OCI-LY1 (cell line): ENCODE results near the gene NMT1.

Experiments
- EZH2 ChIP-seq: fragments of 200-600 bp; sonication (generic), shearing (Covaris generic); IDR thresholded peaks from 2 replicates; pipeline ENCODE4 v1.8.0; 2017; ENCODE audit warnings: borderline replicate concordance, mixed run types, mild to moderate bottlenecking, antibody characterized with exemption, low read length, moderate library complexity, mixed read lengths
- TF ChIP-seq, protein P1 (sequence below): fragments of 200-600 bp; sonication (generic), shearing (Covaris generic); IDR thresholded peaks from 2 replicates; pipeline ENCODE4 v1.5.1; 2017; ENCODE audit warnings: mild to moderate bottlenecking, antibody characterized with exemption, low read length, moderate library complexity, mixed read lengths

DNA sequence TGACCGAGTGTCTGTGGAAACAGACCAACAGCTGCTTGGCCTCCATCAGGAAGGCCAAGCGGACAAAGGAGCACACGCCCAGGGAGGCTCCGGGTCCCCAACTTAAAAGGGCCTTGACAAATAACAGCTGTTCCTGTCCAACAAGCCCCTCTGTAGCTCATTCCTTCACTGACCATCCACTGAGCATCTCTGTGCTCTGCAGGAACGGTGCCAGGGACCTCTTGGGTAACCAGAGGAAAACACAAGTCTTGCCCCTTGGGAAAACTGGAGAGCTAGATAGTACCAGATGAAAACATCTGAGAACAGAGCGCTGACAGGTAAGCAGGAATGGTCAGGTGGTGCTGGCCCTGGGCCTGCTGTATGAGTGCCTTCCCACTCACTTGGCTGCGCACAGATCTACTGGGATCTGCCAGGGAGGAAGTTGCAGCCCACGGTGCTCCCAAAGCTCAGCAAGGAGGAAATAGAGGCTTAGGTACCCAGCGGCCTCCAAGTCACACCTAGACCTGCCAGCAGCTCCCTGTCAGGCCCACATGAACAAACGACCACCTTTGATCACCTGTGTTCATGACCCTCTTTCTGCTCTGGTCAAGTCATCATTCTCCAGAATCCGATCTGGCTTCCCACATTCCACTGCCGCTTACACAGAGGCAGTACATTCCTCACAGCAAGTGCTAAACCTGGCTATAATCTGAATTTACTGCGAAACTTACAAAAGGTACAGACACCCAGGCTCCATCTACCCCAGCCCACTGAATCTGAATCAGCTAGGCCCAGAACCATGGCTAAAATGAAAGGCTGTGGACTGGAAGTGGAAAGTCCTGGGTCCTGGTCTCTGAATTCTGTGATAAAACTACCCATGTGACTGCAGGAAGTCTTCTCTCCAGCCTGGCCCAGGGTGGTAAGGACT is 22.1 kb upstream of the NMT1 start:
- TF ChIP-seq, protein P1, sequence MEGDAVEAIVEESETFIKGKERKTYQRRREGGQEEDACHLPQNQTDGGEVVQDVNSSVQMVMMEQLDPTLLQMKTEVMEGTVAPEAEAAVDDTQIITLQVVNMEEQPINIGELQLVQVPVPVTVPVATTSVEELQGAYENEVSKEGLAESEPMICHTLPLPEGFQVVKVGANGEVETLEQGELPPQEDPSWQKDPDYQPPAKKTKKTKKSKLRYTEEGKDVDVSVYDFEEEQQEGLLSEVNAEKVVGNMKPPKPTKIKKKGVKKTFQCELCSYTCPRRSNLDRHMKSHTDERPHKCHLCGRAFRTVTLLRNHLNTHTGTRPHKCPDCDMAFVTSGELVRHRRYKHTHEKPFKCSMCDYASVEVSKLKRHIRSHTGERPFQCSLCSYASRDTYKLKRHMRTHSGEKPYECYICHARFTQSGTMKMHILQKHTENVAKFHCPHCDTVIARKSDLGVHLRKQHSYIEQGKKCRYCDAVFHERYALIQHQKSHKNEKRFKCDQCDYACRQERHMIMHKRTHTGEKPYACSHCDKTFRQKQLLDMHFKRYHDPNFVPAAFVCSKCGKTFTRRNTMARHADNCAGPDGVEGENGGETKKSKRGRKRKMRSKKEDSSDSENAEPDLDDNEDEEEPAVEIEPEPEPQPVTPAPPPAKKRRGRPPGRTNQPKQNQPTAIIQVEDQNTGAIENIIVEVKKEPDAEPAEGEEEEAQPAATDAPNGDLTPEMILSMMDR, result no peak
- no peak for TF ChIP-seq EZH2
